NCI-H526 treated with DMSO at 0.1 percent for 48 hours (cell line): ENCODE measurements around the gene PCDHB6.
"Not testable (repeated sequence)": the region's sequence is repeated elsewhere in the genome, so short reads cannot be mapped to it uniquely, and the experiment has no call there.

Source experiments
- DNase-seq: peaks from one replicate; lab custom pipeline; 2025; lab: John Stamatoyannopoulos, UW

PCDHB6 gene

DNA sequence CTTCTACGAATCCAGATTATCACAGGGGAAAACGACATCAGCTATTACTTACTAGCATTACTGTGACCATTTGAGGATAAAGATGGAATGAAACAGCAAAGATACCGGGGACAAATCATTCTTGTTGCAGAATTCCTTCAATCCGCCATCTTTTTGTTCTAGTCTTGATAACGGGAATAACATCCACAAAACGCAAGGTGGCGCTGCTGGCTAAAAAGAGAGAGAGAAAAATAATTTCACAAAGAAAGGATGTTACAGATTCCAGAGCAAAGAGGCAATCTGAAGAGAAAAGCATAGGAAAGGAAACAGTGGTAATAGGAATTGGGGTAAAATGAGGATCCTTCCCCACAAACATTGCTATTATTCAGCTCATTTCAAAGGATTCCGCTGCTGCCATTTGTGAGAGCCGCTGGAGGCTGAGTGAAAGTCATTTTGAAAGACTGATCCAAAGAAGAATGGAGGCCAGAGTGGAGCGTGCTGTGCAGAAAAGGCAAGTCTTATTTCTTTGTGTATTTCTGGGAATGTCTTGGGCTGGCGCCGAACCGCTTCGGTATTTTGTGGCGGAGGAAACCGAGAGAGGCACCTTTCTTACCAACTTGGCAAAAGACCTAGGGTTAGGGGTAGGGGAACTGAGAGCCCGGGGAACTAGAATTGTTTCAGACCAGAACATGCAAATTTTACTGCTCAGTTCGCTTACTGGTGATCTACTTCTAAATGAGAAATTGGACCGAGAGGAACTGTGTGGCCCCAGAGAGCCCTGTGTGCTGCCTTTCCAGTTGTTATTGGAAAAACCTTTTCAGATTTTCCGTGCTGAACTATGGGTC is 22.7 kb downstream of the PCDHB6 start, which contains the start of gene PCDHB7:
TSS of gene PCDHB7 (plus strand) at position 264 of the 824 bp plus-strand sequence. CDS start at position 456, 192 bp downstream.
- peak; percentile 11 for DNase-seq

DNA sequence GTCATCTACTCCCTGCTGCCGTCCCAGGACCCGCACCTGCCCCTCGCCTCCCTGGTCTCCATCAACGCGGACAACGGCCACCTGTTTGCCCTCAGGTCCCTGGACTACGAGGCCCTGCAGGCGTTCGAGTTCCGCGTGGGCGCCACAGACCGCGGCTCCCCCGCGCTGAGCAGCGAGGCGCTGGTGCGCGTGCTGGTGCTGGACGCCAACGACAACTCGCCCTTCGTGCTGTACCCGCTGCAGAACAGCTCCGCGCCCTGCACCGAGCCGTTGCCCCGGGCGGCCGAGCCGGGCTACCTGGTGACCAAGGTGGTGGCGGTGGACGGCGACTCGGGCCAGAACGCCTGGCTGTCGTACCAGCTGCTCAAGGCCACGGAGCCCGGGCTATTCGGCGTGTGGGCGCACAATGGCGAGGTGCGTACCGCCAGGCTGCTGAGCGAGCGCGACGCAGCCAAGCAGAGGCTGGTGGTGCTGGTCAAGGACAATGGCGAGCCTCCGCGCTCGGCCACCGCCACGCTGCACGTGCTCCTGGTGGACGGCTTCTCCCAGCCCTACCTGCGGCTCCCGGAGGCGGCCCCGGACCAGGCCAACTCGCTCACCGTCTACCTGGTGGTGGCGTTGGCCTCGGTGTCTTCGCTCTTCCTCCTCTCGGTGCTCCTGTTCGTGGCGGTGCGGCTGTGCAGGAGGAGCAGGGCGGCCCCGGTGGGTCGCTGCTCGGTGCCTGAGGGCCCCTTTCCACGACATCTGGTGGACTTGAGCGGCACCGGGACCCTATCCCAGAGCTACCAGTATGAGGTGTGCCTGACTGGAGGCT is 24.6 kb downstream of the PCDHB6 start:
- DNase-seq: not testable (repeated sequence)

DNA sequence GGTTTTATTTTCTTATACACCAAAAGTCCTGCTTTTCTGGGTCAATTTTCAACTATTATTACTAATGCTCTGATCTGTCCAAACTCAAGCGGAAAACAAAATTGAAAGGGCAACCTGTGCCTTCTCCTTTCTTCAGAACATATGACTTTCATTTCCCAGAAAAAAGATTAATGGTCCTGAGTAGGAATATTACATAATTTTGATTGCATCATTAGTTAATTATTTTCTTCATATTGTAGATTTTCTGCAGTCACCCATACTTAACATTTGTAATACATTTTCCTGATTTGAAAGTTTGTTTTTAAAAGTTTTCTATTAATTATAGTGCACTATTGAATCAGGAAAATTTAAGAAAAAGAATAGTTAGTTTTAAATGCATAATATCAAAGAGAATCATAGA is 26.1 kb downstream of the PCDHB6 start:
- no peak for DNase-seq

DNA sequence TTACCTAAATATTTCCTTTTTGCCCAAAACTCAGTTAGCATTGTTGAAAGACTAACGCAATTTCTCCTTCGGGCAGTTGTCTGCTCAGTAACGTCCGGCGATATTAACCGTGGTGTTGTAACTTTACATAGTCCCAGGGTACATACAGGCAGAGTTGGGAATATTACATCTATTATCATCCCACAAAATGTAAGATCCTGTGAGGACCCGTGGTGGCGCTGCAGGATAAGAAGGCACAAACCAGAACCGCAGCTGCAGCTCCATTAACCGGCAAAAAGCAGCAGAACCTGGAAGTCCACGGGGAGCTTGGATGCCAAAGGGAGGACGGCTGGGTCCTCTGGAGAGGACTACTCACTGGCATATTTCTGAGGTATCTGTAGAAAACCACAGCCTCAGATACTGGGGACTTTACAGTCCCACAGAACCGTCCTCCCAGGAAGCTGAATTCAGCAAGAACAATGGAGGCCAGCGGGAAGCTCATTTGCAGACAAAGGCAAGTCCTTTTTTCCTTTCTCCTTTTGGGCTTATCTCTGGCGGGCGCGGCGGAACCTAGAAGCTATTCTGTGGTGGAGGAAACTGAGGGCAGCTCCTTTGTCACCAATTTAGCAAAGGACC is 27.8 kb downstream of the PCDHB6 start, which contains the start of gene PCDHB8:
TSS of gene PCDHB8 (plus strand) at position 214 of the 615 bp plus-strand sequence. CDS start at position 459, 245 bp downstream.
- peak; percentile 18 for DNase-seq

DNA sequence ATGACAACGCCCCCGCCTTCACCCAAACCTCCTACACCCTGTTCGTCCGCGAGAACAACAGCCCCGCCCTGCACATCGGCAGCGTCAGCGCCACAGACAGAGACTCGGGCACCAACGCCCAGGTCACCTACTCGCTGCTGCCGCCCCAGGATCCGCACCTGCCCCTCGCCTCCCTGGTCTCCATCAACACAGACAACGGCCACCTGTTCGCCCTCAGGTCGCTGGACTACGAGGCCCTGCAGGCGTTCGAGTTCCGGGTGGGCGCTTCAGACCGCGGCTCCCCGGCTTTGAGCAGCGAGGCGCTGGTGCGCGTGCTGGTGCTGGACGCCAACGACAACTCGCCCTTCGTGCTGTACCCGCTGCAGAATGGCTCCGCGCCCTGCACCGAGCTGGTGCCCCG is 29.5 kb downstream of the PCDHB6 start:
- DNase-seq: not testable (repeated sequence)

DNA sequence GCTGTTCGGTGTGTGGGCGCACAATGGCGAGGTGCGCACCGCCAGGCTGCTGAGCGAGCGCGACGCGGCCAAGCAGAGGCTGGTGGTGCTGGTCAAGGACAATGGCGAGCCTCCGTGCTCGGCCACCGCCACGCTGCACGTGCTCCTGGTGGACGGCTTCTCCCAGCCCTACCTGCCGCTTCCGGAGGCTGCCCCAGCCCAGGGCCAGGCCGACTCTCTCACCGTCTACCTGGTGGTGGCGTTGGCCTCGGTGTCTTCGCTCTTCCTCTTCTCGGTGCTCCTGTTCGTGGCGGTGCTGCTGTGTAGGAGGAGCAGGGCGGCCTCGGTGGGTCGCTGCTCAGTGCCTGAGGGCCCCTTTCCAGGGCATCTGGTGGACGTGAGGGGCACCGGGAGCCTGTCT is 30.0 kb downstream of the PCDHB6 start:
- not testable (repeated sequence) for DNase-seq

DNA sequence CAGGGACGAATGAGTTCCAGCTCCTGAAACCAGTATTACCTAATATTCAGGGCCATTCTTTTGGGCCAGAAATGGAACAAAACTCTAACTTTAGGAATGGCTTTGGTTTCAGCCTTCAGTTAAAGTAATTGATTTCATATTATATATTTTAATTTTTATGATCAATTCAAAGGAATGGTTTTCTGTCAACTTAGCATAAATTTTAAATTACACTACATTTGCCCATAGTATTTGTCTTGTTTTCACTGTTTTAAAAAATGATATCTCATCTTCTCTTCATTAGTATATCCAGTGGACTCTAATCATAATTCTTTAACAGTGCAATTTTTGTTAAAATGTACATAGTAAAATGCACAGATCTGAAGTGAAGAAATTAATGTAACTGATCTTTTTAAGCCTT is 30.5 kb downstream of the PCDHB6 start:
- no peak for DNase-seq

DNA sequence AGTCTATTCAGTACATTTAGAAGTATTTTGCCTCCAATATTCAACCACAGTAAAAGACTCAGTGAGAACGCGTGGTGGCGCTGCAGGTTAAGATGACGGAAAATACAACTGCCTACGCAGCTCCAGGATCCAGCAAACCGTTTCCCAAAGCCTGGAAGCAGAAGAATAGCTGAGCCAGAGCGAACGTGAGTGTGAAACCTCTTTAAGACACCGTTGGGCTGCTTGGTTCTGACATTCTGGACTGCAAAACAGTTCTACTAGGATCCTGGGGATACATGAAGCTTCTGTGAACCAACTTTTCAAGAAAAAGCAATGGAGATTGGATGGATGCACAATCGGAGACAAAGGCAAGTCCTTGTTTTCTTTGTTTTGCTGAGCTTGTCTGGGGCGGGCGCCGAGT is 32.4 kb downstream of the PCDHB6 start, which contains the start of gene PCDHB16:
TSS of gene PCDHB16 (plus strand) at position 140 of the 400 bp plus-strand sequence. CDS start at position 313, 173 bp downstream.
- DNase-seq: peak; percentile 54

DNA sequence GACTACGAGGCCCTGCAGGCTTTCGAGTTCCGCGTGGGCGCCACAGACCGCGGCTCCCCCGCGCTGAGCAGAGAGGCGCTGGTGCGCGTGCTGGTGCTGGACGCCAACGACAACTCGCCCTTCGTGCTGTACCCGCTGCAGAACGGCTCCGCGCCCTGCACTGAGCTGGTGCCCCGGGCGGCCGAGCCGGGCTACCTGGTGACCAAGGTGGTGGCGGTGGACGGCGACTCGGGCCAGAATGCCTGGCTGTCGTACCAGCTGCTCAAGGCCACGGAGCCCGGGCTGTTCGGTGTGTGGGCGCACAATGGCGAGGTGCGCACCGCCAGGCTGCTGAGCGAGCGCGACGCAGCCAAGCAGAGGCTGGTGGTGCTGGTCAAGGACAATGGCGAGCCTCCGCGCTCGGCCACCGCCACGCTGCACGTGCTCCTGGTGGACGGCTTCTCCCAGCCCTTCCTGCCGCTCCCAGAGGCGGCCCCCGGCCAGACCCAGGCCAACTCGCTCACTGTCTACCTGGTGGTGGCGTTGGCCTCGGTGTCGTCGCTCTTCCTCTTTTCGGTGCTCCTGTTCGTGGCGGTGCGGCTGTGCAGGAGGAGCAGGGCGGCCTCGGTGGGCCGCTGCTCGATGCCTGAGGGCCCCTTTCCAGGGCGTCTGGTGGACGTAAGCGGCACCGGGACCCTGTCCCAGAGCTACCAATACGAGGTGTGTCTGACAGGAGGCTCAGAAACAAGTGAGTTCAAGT is 34.4 kb downstream of the PCDHB6 start:
- DNase-seq: not testable (repeated sequence)

DNA sequence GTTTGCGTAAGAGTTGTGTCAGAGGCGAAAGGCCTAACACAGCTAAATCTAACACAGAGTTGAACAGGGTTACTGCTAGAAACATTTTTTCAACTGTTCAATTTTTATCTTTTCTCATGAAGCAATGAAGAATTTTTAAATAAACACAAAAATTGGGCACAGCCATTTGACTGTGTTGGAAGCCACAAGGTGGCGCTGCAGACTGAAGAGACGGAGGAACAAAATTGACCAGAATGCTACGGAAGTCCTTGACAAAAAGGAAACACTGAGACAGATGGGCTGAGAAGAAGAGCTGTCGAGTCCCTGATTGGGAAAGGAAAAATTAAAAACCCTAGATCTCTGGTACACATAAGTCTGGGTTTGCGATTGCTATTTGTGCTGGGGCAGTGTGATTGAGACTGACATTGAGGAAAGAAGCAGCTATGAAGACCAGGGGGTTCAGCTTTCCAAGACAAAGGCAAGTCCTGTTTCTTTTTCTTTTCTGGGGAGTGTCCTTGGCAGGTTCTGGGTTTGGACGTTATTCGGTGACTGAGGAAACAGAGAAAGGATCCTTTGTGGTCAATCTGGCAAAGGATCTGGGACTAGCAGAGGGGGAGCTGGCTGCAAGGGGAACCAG is 37.1 kb downstream of the PCDHB6 start, which contains the start of gene PCDHB9:
TSS of gene PCDHB9 (plus strand) at position 265 of the 616 bp plus-strand sequence. CDS start at position 423, 158 bp downstream.
- peak; percentile 15 for DNase-seq

DNA sequence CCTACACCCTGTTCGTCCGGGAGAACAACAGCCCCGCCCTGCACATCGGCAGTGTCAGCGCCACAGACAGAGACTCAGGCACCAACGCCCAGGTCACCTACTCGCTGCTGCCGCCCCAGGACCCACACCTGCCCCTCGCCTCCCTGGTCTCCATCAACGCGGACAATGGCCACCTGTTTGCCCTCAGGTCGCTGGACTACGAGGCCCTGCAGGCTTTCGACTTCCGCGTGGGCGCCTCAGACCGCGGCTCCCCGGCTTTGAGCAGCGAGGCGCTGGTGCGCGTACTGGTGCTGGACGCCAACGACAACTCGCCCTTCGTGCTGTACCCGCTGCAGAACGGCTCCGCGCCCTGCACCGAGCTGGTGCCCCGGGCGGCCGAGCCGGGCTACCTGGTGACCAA is 38.8 kb downstream of the PCDHB6 start:
- DNase-seq: not testable (repeated sequence)

DNA sequence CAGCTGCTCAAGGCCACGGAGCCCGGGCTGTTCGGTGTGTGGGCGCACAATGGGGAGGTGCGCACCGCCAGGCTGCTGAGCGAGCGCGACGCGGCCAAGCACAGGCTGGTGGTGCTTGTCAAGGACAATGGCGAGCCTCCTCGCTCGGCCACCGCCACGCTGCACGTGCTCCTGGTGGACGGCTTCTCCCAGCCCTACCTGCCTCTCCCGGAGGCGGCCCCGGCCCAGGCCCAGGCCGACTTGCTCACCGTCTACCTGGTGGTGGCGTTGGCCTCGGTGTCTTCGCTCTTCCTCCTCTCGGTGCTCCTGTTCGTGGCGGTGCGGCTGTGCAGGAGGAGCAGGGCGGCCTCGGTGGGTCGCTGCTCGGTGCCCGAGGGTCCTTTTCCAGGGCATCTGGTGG is 39.3 kb downstream of the PCDHB6 start:
- not testable (repeated sequence) for DNase-seq

DNA sequence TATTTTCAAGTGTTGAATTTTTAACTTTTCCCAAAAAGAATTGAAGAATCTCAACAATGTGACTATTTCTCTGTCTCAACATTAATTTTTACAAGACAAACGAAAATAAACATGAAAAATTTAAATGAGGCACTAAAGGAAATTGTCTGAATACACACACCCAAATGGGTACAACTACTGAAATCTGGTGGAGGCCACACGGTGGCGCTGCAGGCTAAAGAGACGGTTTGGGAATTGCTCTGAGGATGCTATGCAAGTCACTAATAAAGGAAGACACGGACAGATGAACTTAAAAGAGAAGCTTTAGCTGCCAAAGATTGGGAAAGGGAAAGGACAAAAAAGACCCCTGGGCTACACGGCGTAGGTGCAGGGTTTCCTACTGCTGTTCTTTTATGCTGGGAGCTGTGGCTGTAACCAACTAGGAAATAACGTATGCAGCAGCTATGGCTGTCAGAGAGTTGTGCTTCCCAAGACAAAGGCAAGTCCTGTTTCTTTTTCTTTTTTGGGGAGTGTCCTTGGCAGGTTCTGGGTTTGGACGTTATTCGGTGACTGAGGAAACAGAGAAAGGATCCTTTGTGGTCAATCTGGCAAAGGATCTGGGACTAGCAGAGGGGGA is 42.4 kb downstream of the PCDHB6 start, which contains the start of gene PCDHB10:
TSS of gene PCDHB10 (plus strand) at position 244 of the 616 bp plus-strand sequence. CDS start at position 444, 200 bp downstream.
- DNase-seq: no peak

DNA sequence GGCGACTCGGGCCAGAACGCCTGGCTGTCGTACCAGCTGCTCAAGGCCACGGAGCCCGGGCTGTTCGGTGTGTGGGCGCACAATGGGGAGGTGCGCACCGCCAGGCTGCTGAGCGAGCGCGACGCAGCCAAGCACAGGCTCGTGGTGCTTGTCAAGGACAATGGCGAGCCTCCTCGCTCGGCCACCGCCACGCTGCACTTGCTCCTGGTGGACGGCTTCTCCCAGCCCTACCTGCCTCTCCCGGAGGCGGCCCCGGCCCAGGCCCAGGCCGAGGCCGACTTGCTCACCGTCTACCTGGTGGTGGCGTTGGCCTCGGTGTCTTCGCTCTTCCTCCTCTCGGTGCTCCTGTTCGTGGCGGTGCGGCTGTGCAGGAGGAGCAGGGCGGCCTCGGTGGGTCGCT is 44.5 kb downstream of the PCDHB6 start:
- DNase-seq: not testable (repeated sequence)

DNA sequence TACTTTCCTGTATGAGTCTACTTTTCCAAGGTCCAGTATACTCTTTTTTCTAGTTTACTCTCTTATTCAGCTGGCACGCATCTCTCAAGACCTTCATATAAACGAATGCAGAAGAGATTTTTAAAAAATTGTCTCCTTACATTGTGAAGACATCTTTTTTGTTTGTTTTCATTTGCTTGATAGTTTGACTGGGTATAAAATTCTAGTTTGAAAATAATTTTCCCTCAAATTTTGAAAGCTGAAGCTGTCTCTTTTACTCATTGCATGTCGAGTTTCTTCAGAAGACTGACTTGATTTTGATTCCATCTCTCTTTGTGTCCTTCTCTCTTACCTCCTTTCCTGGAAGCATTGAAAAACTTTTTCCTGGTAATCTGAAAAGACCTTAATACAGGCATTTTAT is 46.5 kb downstream of the PCDHB6 start:
- no peak for DNase-seq

DNA sequence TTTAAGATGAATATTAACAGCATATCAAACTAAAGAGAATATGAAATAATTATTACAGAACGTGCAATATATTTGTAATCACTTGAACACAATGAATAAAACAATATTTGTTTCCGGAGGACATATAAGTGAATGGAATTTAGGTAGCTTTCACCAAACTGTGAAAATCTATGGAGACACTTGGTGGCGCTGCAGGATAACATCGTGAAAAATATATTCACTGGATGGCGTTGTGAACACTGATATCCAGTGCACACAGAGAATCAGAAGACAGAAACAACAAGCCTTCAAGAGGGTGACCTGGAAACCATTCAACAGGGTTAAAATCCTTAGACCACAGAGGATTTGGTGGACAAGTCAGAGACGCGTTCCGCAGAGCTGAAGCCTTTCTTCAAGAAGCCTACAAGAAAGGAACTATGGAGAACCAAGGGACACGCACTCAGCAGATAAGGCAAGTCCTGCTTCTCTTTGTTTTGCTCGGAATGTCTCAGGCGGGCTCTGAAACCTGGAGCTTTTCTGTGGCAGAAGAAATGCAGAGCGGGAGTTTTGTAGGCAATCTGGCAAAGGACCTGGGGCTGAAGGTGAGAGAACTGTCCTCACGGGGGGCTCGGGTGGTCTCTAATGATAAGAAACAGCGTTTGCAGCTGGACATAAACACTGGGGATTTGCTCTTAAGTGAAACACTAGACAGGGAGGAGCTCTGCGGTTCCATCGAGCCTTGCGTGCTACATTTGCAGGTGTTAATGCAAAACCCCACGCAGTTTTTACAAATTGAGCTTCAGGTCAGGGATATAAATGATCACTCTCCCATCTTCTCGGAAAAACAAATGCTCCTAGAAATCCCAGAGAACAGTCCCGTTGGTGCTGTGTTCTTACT is 49.7 kb downstream of the PCDHB6 start, which contains the start of gene PCDHB11:
TSS of gene PCDHB11 (plus strand) at position 269 of the 877 bp plus-strand sequence. CDS start at position 417, 148 bp downstream.
- peak; percentile 31 for DNase-seq

DNA sequence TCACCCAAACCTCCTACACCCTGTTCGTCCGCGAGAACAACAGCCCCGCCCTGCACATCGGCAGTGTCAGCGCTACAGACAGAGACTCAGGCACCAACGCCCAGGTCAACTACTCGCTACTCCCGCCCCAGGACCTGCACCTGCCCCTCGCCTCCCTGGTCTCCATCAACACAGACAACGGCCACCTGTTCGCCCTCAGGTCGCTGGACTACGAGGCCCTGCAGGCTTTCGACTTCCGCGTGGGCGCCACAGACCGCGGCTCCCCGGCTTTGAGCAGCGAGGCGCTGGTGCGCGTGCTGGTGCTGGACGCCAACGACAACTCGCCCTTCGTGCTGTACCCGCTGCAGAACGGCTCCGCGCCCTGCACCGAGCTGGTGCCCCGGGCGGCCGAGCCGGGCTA is 51.3 kb downstream of the PCDHB6 start:
- not testable (repeated sequence) for DNase-seq

DNA sequence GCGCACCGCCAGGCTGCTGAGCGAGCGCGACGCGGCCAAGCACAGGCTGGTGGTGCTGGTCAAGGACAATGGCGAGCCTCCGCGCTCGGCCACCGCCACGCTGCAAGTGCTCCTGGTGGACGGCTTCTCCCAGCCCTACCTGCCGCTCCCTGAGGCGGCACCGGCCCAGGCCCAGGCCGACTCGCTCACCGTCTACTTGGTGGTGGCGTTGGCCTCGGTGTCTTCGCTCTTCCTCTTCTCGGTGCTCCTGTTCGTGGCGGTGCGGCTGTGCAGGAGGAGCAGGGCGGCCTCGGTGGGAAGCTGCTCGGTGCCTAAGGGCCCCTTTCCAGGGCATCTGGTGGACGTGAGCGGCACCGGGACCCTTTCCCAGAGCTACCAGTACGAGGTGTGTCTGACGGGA is 51.8 kb downstream of the PCDHB6 start:
- DNase-seq: not testable (repeated sequence)
